Endodermal cell (in vitro differentiated cells): ENCODE results near the gene ZNF808. TPM values are rescaled to one million over a fixed set of nuclear protein-coding genes. Genes with fewer than 3 reads are reported as not detected.
"Not testable (repeated sequence)": the region's sequence is repeated elsewhere in the genome, so short reads cannot be mapped to it uniquely, and the experiment has no call there.

ENCODE experiments used
- DNase-seq: peaks from one replicate; pipeline ENCODE4 v3.0.0-alpha.2; 2017
- H3K27ac ChIP-seq: 2 replicates; pipeline ENCODE4 v1.5.1; 2013; ENCODE audit warnings: mild to moderate bottlenecking, low read depth, low read length, moderate library complexity
- H3K27me3 ChIP-seq: 2 replicates; pipeline ENCODE4 v1.6.1; 2013; ENCODE audit warnings: mild to moderate bottlenecking, low read length, moderate library complexity; ENCODE audit not compliant: insufficient read depth, control insufficient read depth, poor library complexity, severe bottlenecking
- H3K36me3 ChIP-seq: 2 replicates; pipeline ENCODE4 v1.7.0; 2013; ENCODE audit warnings: mild to moderate bottlenecking, low read length, moderate library complexity; ENCODE audit not compliant: control insufficient read depth, insufficient read depth
- H3K4me1 ChIP-seq: one replicate; pipeline ENCODE4 v1.7.0; 2013; ENCODE audit warnings: low read length; ENCODE audit not compliant: control insufficient read depth, insufficient read depth
- H3K4me3 ChIP-seq: 2 replicates; pipeline ENCODE4 v1.5.1; 2013; ENCODE audit warnings: mild to moderate bottlenecking, low read length, moderate library complexity
- H3K9ac ChIP-seq: 2 replicates; pipeline ENCODE4 v1.6.1; 2013; ENCODE audit warnings: mild to moderate bottlenecking, low read length, moderate library complexity; ENCODE audit not compliant: poor library complexity, severe bottlenecking; ENCODE audit errors: extremely low read depth
- H3K9me3 ChIP-seq: 2 replicates; pipeline ENCODE4 v1.6.1; 2013; ENCODE audit warnings: mild to moderate bottlenecking, low read length, moderate library complexity; ENCODE audit not compliant: control insufficient read depth
- H3K27ac Mint-ChIP-seq: 2 replicates; pipeline ENCODE4 v1.8.0; 2020; ENCODE audit warnings: mixed read lengths
- H3K27me3 Mint-ChIP-seq: 2 replicates; pipeline ENCODE4 v1.8.0; 2021; ENCODE audit warnings: mild to moderate bottlenecking, mixed read lengths; ENCODE audit not compliant: insufficient read depth
- H3K36me3 Mint-ChIP-seq: 2 replicates; pipeline ENCODE4 v1.8.0; 2020; ENCODE audit warnings: low read depth, mixed read lengths
- H3K4me1 Mint-ChIP-seq: 2 replicates; pipeline ENCODE4 v1.8.0; 2020; ENCODE audit warnings: mixed read lengths
- H3K4me3 Mint-ChIP-seq: 2 replicates; pipeline ENCODE4 v1.8.0; 2020; ENCODE audit warnings: mild to moderate bottlenecking, moderate library complexity, mixed read lengths
- H3K9me3 Mint-ChIP-seq: 2 replicates; pipeline ENCODE4 v1.8.0; 2020; ENCODE audit warnings: mild to moderate bottlenecking, mixed read lengths
- WGBS, 2 experiments: methylation state at CpG; one replicate each; pipeline versions ENCODE4 v1.1.5 to v1.1.7; 2013; ENCODE audit warnings: missing lambda C conversion rate in 2 of 2, mixed read lengths in 1 of 2; ENCODE audit not compliant: insufficient coverage in 1 of 2, insufficient read length in 1 of 2; 5-methylcytosine and 5-hydroxymethylcytosine counted together
- total RNA-seq, 2 donors: library from RNA; stranded (reverse); fragmentation: NEBNext Ultra II Directional in 1 of 2; extraction: Animal tissue kit (Norgen Biotek cat#: 25700) in 1 of 2; gene quantifications; 2 replicates in 1 of 2; 3 replicates in 1 of 2; pipeline ENCODE4 v1.2.1, GENCODE V29; 2021
- TF ChIP-seq, protein P1 (sequence below): fragments of 200-600 bp; sonication (generic); conservative IDR thresholded peaks from 2 replicates; pipeline ENCODE4 v1.5.0; 2021; ENCODE audit warnings: antibody characterized with exemption, mild to moderate bottlenecking

The ZNF808 gene
- total RNA-seq, 2 donors from 2014 or later = 52.4 to 61.6 TPM

DNA sequence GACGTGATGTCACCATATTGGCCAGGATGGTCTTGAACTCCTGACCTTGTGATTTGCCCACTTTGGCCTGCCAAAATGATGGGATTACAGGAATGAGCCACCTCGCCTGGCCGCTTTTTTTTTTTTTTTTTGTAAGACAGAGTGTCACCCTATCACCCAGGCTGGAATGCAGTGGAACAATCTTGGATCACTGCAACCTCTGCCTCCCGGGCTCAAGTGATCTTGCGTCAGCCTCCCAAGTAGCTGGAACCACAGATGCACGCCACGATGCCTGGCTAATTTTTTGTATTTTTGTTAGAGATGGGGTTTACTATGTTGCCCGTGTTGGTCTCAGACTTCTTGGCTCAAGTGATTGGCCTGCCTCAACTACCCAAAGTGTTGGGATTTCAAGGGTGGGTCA lies 28.9 kb upstream of the ZNF808 start:
- Mint-ChIP-seq H3K27me3 (no peaks in the 10 kb centered on the region), H3K36me3 (peaks cover 73% of the 10 kb centered on the region), H3K4me3 (no peak overlapping the region), H3K27ac (no peak overlapping the region), H3K4me1 (peaks cover 32% of the 10 kb centered on the region), H3K9me3 (peaks cover 2% of the 10 kb centered on the region)
- no peaks in the 10 kb centered on the region for H3K36me3 ChIP-seq
- DNase-seq = no peak
- H3K9me3 ChIP-seq = no peaks in the 10 kb centered on the region
- no peaks in the 10 kb centered on the region for H3K27me3 ChIP-seq
- TF ChIP-seq, protein P1, sequence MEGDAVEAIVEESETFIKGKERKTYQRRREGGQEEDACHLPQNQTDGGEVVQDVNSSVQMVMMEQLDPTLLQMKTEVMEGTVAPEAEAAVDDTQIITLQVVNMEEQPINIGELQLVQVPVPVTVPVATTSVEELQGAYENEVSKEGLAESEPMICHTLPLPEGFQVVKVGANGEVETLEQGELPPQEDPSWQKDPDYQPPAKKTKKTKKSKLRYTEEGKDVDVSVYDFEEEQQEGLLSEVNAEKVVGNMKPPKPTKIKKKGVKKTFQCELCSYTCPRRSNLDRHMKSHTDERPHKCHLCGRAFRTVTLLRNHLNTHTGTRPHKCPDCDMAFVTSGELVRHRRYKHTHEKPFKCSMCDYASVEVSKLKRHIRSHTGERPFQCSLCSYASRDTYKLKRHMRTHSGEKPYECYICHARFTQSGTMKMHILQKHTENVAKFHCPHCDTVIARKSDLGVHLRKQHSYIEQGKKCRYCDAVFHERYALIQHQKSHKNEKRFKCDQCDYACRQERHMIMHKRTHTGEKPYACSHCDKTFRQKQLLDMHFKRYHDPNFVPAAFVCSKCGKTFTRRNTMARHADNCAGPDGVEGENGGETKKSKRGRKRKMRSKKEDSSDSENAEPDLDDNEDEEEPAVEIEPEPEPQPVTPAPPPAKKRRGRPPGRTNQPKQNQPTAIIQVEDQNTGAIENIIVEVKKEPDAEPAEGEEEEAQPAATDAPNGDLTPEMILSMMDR = no peak
- 74 to 91% methylated on average over 4 to 8 of the region's 8 CpGs for WGBS, 2 experiments
- no peak overlapping the region for H3K9ac ChIP-seq
- H3K4me3 ChIP-seq = no peak overlapping the region
- H3K4me1 ChIP-seq = no peaks in the 10 kb centered on the region
- H3K27ac ChIP-seq = no peak overlapping the region

- not testable (repeated sequence) for H3K9ac ChIP-seq, H3K9me3 Mint-ChIP-seq, H3K27me3 Mint-ChIP-seq, H3K27ac ChIP-seq, H3K27me3 ChIP-seq, H3K27ac Mint-ChIP-seq, H3K9me3 ChIP-seq, H3K36me3 ChIP-seq, H3K4me3 ChIP-seq, H3K4me1 ChIP-seq
- H3K4me3 Mint-ChIP-seq = peak overlapping the region; percentile 13
- DNase-seq = peak; percentile 74
- peaks cover 26% of the 10 kb centered on the region for H3K4me1 Mint-ChIP-seq
- 40% methylated on average over 1 to 3 of the region's 3 CpGs for WGBS, 2 experiments
- peaks cover 83% of the 10 kb centered on the region for H3K36me3 Mint-ChIP-seq
These were observed 27.0 kb upstream of the ZNF808 start for GRCh38 chr19:52500474-52500873.

- not testable (repeated sequence) for H3K4me3 Mint-ChIP-seq, H3K27me3 ChIP-seq, H3K27me3 Mint-ChIP-seq, DNase-seq, H3K36me3 ChIP-seq, H3K9ac ChIP-seq, H3K4me1 ChIP-seq, H3K9me3 ChIP-seq, H3K9me3 Mint-ChIP-seq, H3K27ac Mint-ChIP-seq, H3K27ac ChIP-seq, H3K4me3 ChIP-seq
- peaks cover 83% of the 10 kb centered on the region for H3K36me3 Mint-ChIP-seq
- WGBS, 2 experiments = 61 to 75% methylated on average over 7 to 12 of the region's 12 CpGs
- H3K4me1 Mint-ChIP-seq = peaks cover 26% of the 10 kb centered on the region
These were observed 26.5 kb upstream of the ZNF808 start for GRCh38 chr19:52500991-52501390.

GRCh38 chr19:52507266-52507665 lies 20.2 kb upstream of the ZNF808 start:
- Histone ChIP-seq H3K27ac (no peak overlapping the region), H3K9ac (no peak overlapping the region), H3K4me1 (no peaks in the 10 kb centered on the region), H3K9me3 (peaks cover 8% of the 10 kb centered on the region), H3K4me3 (no peak overlapping the region), H3K27me3 (no peaks in the 10 kb centered on the region), H3K36me3 (no peaks in the 10 kb centered on the region)
- DNase-seq = no peak
- Mint-ChIP-seq H3K27me3 (no peaks in the 10 kb centered on the region), H3K36me3 (peaks cover 96% of the 10 kb centered on the region), H3K4me3 (no peak overlapping the region), H3K9me3 (no peaks in the 10 kb centered on the region), H3K4me1 (no peaks in the 10 kb centered on the region), H3K27ac (no peak overlapping the region)
- TF ChIP-seq, protein P1 = no peak
- WGBS, 2 experiments = 82 to 91% methylated on average over 3 to 5 of the region's 5 CpGs
